B cell (primary cell): Measurements from ENCODE around the gene TCF3. TPM values are rescaled to one million over a fixed set of nuclear protein-coding genes. Genes with fewer than 3 reads are reported as not detected.

Experiments
- ATAC-seq: fragments of 200-7000 bp; cut with Tn5 transposase; one replicate; pipeline ENCODE4 v1.10.0; 2021; ENCODE audit warnings: low read depth, mild to moderate bottlenecking, moderate number of reproducible peaks, moderate library complexity
- CTCF ChIA-PET: fragments of 350-600 bp; sonication (Branson Sonifier 250); formaldehyde crosslinking; loops from one replicate; lab custom pipeline; 2021; ENCODE audit warnings: antibody characterized with exemption, inconsistent platforms; lab: Charles Lee
- POLR2A ChIA-PET: fragments of 350-600 bp; sonication (Branson Sonifier 250); formaldehyde crosslinking; loops from one replicate; lab custom pipeline; 2021; ENCODE audit warnings: antibody characterized with exemption; lab: Charles Lee
- DNase-seq: peaks from one replicate; pipeline ENCODE4 v3.0.0; 2013
- H2AFZ ChIP-seq: 2 replicates; pipeline ENCODE4 v1.6.1; 2012; ENCODE audit warnings: mild to moderate bottlenecking, low read depth, low read length; ENCODE audit not compliant: insufficient read depth, poor library complexity, severe bottlenecking
- H3K27ac ChIP-seq, 2 donors: 1 replicate in 1 of 2; 2 replicates in 1 of 2; pipeline ENCODE4 v1.5.1; 2012 to 2013; ENCODE audit warnings: low read length in 2 of 2, mild to moderate bottlenecking in 2 of 2, moderate library complexity in 1 of 2
- H3K27me3 ChIP-seq, 4 experiments: fragments of 200-600 bp in 1 of 4; sonication (generic) in 1 of 4; replicated peaks in 1 of 4; 1 replicate in 2 of 4; 2 replicates in 2 of 4; pipeline versions ENCODE4 v1.6.1 to v1.7.0; 2013 to 2016; ENCODE audit warnings: low read length in 3 of 4, mild to moderate bottlenecking in 2 of 4, mixed read lengths in 1 of 4, moderate library complexity in 1 of 4; ENCODE audit not compliant: insufficient read depth in 4 of 4, control insufficient read depth in 3 of 4; ENCODE audit errors: control extremely low read depth in 1 of 4
- H3K36me3 ChIP-seq, 2 experiments: replicated peaks in 1 of 2; 1 replicate in 1 of 2; 2 replicates in 1 of 2; pipeline versions ENCODE4 v1.6.1 to v1.7.1; 2013; ENCODE audit warnings: low read length in 1 of 2; ENCODE audit not compliant: insufficient read depth in 2 of 2, control insufficient read depth in 1 of 2; ENCODE audit errors: control extremely low read depth in 1 of 2, extremely low read depth in 1 of 2
- H3K4me1 ChIP-seq, 2 donors: fragments of 200-600 bp in 1 of 2; sonication (generic) in 1 of 2; 1 replicate in 1 of 2; 2 replicates in 1 of 2; pipeline versions ENCODE4 v1.5.1 to v1.6.1; 2013 to 2017; ENCODE audit warnings: low read length in 2 of 2; ENCODE audit not compliant: control insufficient read depth in 2 of 2, insufficient read depth in 2 of 2
- H3K4me2 ChIP-seq: replicated peaks from 2 replicates; pipeline ENCODE3; 2012; ENCODE audit warnings: mild to moderate bottlenecking, low read depth, low read length; ENCODE audit not compliant: poor library complexity, severe bottlenecking
- H3K4me3 ChIP-seq, 5 experiments: fragments of 200-600 bp in 1 of 5; sonication (generic) in 1 of 5; 1 replicate in 3 of 5; 2 replicates in 2 of 5; pipeline versions ENCODE4 v1.5.1 to v1.7.0; 2011 to 2016; ENCODE audit warnings: low read length in 4 of 5, mild to moderate bottlenecking in 4 of 5, low read depth in 2 of 5, control low read depth in 1 of 5, moderate library complexity in 1 of 5; ENCODE audit not compliant: insufficient read depth in 1 of 5; ENCODE audit errors: control extremely low read depth in 1 of 5, extremely low read depth in 1 of 5
- H3K79me2 ChIP-seq: fragments of 200-600 bp; sonication (generic); one replicate; pipeline ENCODE4 v1.6.0; 2016; ENCODE audit warnings: low read length; ENCODE audit not compliant: control insufficient read depth, insufficient read depth
- H3K9ac ChIP-seq: fragments of 200-600 bp; sonication (generic); 2 replicates; pipeline ENCODE4 v1.6.1; 2017; ENCODE audit warnings: mild to moderate bottlenecking, low read length, moderate library complexity
- H3K9me3 ChIP-seq, 3 donors: one replicate each; pipeline versions ENCODE4 v1.6.1 to v1.7.1; 2013; ENCODE audit warnings: low read length in 2 of 3; ENCODE audit not compliant: control insufficient read depth in 2 of 3, insufficient read depth in 1 of 3; ENCODE audit errors: control extremely low read depth in 1 of 3
- H4K20me1 ChIP-seq: 2 replicates; pipeline ENCODE4 v1.6.0; 2012; ENCODE audit warnings: mild to moderate bottlenecking, low read length; ENCODE audit not compliant: insufficient read depth, control insufficient read depth, poor library complexity, severe bottlenecking
- H3K27ac Mint-ChIP-seq: one replicate; pipeline ENCODE4 v1.8.0; 2021; ENCODE audit warnings: mixed read lengths
- H3K27me3 Mint-ChIP-seq: one replicate; pipeline ENCODE4 v1.8.0; 2021; ENCODE audit warnings: mixed read lengths
- H3K4me1 Mint-ChIP-seq: one replicate; pipeline ENCODE4 v1.8.0; 2021; ENCODE audit warnings: mixed read lengths
- H3K4me3 Mint-ChIP-seq: one replicate; pipeline ENCODE4 v1.8.0; 2021; ENCODE audit warnings: mixed read lengths
- H3K9me3 Mint-ChIP-seq: one replicate; pipeline ENCODE4 v1.8.0; 2022; ENCODE audit warnings: mixed read lengths; ENCODE audit not compliant: insufficient read depth
- EZH2 ChIP-seq: IDR thresholded peaks from 2 replicates; pipeline ENCODE4 v1.6.1; 2012; ENCODE audit warnings: borderline replicate concordance, low read depth, mild to moderate bottlenecking, moderate library complexity, low read length; ENCODE audit not compliant: insufficient read depth, poor library complexity, severe bottlenecking
- WGBS: methylation state at CpG from one replicate; pipeline ENCODE4 v1.1.5; 2013; ENCODE audit warnings: missing lambda C conversion rate; ENCODE audit not compliant: insufficient coverage; 5-methylcytosine and 5-hydroxymethylcytosine counted together
- intact Hi-C: fragments of 100-400 bp; cut with micrococcal nuclease; formaldehyde crosslinking; loops from one replicate; pipeline ENCODE4 v1.10.0; 2022
- polyA plus RNA-seq: library from polyadenylated mRNA; depleted of rRNA; stranded (reverse); fragments of >200 nt; gene quantifications from 2 replicates; pipeline ENCODE4 v1.2.3, GENCODE V29; 2012
- total RNA-seq, 2 donors: library from RNA; stranded (reverse); fragments of 120-200 nt in 1 of 2; gene quantifications; 1 replicate in 1 of 2; 2 replicates in 1 of 2; pipeline versions ENCODE4 v1.2.3 to v1.2.4, GENCODE V29; 2013 to 2022
- TF ChIP-seq, protein P1 (sequence below): fragments of 200-600 bp; IDR thresholded peaks from one replicate; pipeline ENCODE4 v1.8.0; 2022; ENCODE audit warnings: antibody characterized with exemption, mild to moderate bottlenecking

The TCF3 gene
- total and polyA plus RNA-seq, 2 donors (not counting 1 experiment from before 2014, with no cell fraction given), result 278 to 588 TPM

DNA sequence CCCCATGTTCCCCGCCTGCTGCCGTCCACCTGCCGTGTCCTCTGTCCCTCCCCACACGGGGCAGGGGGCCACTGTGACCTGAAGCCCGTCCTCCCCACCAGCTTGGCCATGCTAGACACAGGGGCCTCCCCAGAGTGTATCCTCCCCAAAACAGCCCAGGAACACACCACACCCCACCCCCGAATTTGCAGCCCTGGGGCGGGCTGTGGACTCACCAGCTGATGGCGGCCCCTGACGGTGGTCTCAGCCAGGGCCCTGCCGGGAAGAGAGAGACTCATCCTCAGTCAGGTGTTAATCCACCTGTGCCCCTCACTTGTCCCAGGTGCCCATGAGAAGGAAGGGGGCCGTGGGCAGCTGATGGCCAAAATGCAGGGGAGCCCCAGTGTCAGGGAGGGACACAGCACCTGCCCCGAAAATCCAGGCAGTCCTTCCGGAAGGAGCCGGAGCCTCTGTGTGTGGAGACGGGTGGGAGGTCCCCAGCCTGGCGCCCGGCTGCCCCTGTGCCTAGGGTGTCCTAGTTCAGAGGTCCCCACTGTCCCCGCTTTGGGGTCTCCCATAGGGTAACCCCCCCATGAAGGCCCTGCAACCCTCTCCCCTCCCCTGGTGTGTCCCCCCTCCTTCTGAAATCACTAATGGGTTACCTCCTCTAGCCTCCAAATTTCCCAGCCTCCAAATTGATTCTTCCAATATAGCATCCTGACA, 39.3 kb upstream of the TCF3 start:
- H3K27me3 Mint-ChIP-seq, result peaks cover 24% of the 10 kb centered on the region
- peak overlapping the region; percentile 61 for H3K27ac Mint-ChIP-seq

More for the DNA sequence above, 39.3 kb upstream of the TCF3 start:
- H3K9ac ChIP-seq, result no peak overlapping the region
- H2AFZ ChIP-seq, result no peak overlapping the region
- H3K4me1 ChIP-seq, result peaks cover 6 to 8% of the 10 kb centered on the region in 2 donors
- peaks cover 0 to 26% (median 11%) of the 10 kb centered on the region in 4 experiments for H3K27me3 ChIP-seq
- H3K27ac ChIP-seq, result no peak overlapping the region
- no peak overlapping the region for H3K4me3 Mint-ChIP-seq
- H4K20me1 ChIP-seq, result no peaks in the 10 kb centered on the region
- peaks cover 2% of the 10 kb centered on the region for H3K4me1 Mint-ChIP-seq
- DNase-seq (no peak), ATAC-seq (no peak)
- intact Hi-C loops, result no loop called here
- ChIA-PET CTCF (interaction anchor here (0.6 kb wide), 1 partner anchor 10 kb away, joined by 3 read pairs; no protein-coding TSS in a partner anchor), POLR2A (no interaction called here)
- H3K9me3 Mint-ChIP-seq, result no peaks in the 10 kb centered on the region
- no peak overlapping the region for H3K4me3 ChIP-seq
- H3K9me3 ChIP-seq, result peaks cover 0 to 38% (median 6%) of the 10 kb centered on the region in 3 donors
- no peak overlapping the region for H3K4me2 ChIP-seq
- WGBS, result 67% methylated on average over 17 of the region's 18 CpGs
- TF ChIP-seq, protein P1, sequence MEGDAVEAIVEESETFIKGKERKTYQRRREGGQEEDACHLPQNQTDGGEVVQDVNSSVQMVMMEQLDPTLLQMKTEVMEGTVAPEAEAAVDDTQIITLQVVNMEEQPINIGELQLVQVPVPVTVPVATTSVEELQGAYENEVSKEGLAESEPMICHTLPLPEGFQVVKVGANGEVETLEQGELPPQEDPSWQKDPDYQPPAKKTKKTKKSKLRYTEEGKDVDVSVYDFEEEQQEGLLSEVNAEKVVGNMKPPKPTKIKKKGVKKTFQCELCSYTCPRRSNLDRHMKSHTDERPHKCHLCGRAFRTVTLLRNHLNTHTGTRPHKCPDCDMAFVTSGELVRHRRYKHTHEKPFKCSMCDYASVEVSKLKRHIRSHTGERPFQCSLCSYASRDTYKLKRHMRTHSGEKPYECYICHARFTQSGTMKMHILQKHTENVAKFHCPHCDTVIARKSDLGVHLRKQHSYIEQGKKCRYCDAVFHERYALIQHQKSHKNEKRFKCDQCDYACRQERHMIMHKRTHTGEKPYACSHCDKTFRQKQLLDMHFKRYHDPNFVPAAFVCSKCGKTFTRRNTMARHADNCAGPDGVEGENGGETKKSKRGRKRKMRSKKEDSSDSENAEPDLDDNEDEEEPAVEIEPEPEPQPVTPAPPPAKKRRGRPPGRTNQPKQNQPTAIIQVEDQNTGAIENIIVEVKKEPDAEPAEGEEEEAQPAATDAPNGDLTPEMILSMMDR, result no peak
- no peak for TF ChIP-seq EZH2
- H3K79me2 ChIP-seq, result no peaks in the 10 kb centered on the region
- no peaks in the 10 kb centered on the region for H3K36me3 ChIP-seq
